ENCODE measurements around the gene FBXL20. TPM values are rescaled to one million over a fixed set of nuclear protein-coding genes. Genes with fewer than 3 reads are reported as not detected.
"Not testable (repeated sequence)": the region's sequence is repeated elsewhere in the genome, so short reads cannot be mapped to it uniquely, and the experiment has no call there.

The FBXL20 gene
- total RNA-seq, 1 experiment from 2014 or later, result 9.7 TPM

DNA sequence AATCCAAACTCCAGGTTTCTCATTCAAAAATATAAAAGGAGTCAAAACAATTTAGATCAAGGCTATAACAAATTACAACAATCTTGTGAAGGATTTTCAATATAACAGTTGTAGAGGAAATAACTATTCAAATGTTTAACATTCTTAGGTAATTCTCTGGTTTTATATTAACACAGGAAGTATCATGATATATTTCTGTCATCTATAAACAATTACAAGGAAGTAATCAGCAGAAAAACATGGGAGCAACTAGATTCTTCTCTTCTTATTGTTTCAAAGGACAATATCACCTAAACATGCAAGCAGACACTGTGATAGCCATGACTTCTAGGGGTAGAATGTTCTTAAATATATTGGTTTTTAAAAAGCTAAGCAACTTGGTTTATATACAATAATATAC lies 49.9 kb downstream of the FBXL20 start:
- ATAC-seq (no peak), DNase-seq (ENCODE audit: low spot score) (no peak)
- Mint-ChIP-seq H3K27ac (no peak overlapping the region), H3K27me3 (ENCODE audit: low read depth) (no peaks in the 10 kb centered on the region; the same call in 1 of the 2 replicates), H3K9me3 (no peaks in the 10 kb centered on the region), H3K4me3 (no peak overlapping the region), H3K36me3 (no peaks in the 10 kb centered on the region), H3K4me1 (no peaks in the 10 kb centered on the region)
- no peak for TF ChIP-seq NR3C1 (CRISPR knock-in tag; conservative IDR thresholded peaks at IDR 0.05; ENCODE audit: low read depth)
- no peak for TF ChIP-seq ZNF138 (CRISPR knock-in tag; conservative IDR thresholded peaks at IDR 0.05)
- TF ChIP-seq, protein P1, sequence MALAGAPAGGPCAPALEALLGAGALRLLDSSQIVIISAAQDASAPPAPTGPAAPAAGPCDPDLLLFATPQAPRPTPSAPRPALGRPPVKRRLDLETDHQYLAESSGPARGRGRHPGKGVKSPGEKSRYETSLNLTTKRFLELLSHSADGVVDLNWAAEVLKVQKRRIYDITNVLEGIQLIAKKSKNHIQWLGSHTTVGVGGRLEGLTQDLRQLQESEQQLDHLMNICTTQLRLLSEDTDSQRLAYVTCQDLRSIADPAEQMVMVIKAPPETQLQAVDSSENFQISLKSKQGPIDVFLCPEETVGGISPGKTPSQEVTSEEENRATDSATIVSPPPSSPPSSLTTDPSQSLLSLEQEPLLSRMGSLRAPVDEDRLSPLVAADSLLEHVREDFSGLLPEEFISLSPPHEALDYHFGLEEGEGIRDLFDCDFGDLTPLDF (CRISPR knock-in tag; IDR thresholded peaks at IDR 0.05), result no peak
- no peak for TF ChIP-seq PRRX2 (CRISPR knock-in tag; IDR thresholded peaks at IDR 0.05)
- TF ChIP-seq RORB (CRISPR knock-in tag; IDR thresholded peaks at IDR 0.05), result no peak
- POLR2A ChIA-PET, result interaction anchor here (0.6 kb wide), 1 partner anchor 68 kb away, joined by 6 read pairs; no protein-coding TSS in a partner anchor
- CTCF ChIA-PET, result interaction anchor here (0.7 to 2.2 kb wide), 4 partner anchors 7 to 270 kb away, joined by 3 to 14 read pairs (median 5); no protein-coding TSS in a partner anchor

DNA sequence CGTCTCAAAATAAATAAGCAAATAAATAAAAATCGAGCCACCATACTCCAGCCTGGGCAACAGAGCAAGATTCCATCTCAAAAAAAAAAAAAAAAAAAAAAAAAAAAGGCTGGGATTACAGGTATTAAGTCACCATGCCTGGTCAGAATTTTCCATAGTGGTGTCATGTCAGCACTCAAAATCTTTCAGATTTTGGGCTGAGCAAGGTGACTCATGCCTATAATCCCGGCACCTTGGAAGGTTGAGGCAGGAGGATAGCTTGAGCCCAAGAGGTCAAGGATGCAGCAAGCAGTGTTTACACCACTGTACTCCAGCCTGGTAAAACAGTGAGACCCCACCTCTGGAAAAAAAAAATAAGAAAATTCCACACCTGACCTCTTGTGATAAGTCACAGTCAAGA lies 52.2 kb downstream of the FBXL20 start:
- Mint-ChIP-seq H3K9me3 (no peaks in the 10 kb centered on the region), H3K4me3 (no peak overlapping the region), H3K27ac (no peak overlapping the region), H3K27me3 (ENCODE audit: low read depth) (no peaks in the 10 kb centered on the region; the same call in 1 of the 2 replicates), H3K4me1 (no peaks in the 10 kb centered on the region), H3K36me3 (no peaks in the 10 kb centered on the region)
- ChIA-PET POLR2A (no interaction called here), CTCF (interaction anchor here (0.9 to 1.4 kb wide), 2 partner anchors 9 to 142 kb away, joined by 3 to 4 read pairs; no protein-coding TSS in a partner anchor)
- DNase-seq (ENCODE audit: low spot score) (no peak), ATAC-seq (no peak)
- TF ChIP-seq TP53 (CRISPR knock-in tag; IDR thresholded peaks at IDR 0.05), result no peak

DNA sequence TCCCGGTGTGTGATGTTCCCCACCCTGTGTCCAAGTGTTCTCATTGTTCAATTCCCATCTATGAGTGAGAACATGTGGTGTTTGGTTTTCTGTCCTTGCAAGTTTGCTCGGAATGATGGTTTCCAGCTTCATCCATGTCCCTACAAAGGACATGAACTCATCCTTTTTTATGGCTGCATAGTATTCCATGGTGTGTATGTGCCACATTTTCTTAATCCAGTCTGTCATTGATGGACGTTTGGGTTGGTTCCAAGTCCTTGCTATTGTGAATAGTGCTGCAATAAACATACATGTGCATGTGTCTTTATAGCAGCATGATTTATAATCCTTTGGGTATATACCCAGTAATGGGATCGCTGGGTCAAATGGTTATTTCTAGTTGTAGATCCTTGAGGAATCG lies 54.6 kb downstream of the FBXL20 start:
- H3K4me1 Mint-ChIP-seq, CTCF ChIA-PET, H3K36me3 Mint-ChIP-seq: not testable (repeated sequence)

DNA sequence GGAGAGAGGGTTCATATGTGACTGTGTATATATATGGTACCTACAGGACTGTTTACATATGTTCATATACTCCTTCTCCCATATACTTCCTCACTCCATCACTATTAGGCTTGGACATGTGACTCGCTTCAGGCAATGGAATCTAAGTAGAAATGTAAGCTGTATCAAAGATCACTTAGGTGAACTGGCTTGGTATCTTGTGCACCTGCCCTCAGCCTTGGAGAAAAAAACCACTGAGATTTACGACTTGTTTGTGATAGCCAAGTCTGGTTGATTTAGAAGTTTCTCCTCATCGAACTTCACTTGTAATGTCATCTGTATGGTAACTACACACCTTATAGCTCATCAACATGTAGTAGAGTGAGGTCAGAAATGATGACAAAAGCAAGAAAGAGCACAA lies 59.9 kb downstream of the FBXL20 start:
- DNase-seq (ENCODE audit: low spot score) (no peak), ATAC-seq (no peak)
- H3K4me1 Mint-ChIP-seq, result no peaks in the 10 kb centered on the region
- CTCF ChIA-PET, result no interaction called here
- no peak overlapping the region for H3K4me3 Mint-ChIP-seq
- H3K9me3 Mint-ChIP-seq, result peaks cover 3% of the 10 kb centered on the region; the same call in 1 of the 2 replicates
- no peak for TF ChIP-seq GRHL2 (CRISPR knock-in tag; IDR thresholded peaks at IDR 0.05; ENCODE audit: insufficient replicate concordance, severe bottlenecking)
- H3K36me3 Mint-ChIP-seq, result peaks cover 18% of the 10 kb centered on the region
- H3K27me3 Mint-ChIP-seq (ENCODE audit: low read depth), result no peaks in the 10 kb centered on the region
- H3K27ac Mint-ChIP-seq, result no peak overlapping the region
- POLR2A ChIA-PET, result interaction anchor here (0.5 to 0.7 kb wide), 2 partner anchors 180 to 1849 kb away, joined by 3 to 4 read pairs; no protein-coding TSS in a partner anchor

More for the DNA sequence above, 54.6 kb downstream of the FBXL20 start:
- H3K4me3 Mint-ChIP-seq; H3K27ac Mint-ChIP-seq; POLR2A ChIA-PET; H3K27me3 Mint-ChIP-seq (ENCODE audit: low read depth); H3K9me3 Mint-ChIP-seq; DNase-seq (ENCODE audit: low spot score); ATAC-seq: not testable (repeated sequence)

DNA sequence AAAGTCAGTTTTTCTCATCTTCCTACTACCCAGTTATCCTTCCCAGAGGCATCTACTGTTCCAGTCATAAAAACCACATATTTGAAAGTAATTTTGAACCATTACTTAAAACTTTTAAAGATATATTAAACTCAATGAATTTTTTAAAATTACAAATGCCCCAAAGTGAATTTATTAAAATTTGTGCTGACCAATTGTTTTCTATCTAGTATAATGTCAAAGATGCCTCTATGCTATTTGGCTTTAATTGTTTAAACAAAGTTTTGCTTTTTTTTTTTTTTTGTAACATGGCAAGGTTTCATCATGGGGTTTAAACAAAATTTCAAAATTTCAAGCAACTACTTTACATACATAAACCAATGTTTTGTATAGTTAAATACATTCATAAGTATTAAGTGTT lies 60.7 kb downstream of the FBXL20 start:
- Mint-ChIP-seq H3K4me3 (no peak overlapping the region), H3K9me3 (peaks cover 11% of the 10 kb centered on the region), H3K36me3 (peaks cover 25% of the 10 kb centered on the region), H3K27me3 (ENCODE audit: low read depth) (peaks cover 3% of the 10 kb centered on the region; the same call in 1 of the 2 replicates), H3K27ac (no peak overlapping the region), H3K4me1 (no peaks in the 10 kb centered on the region)
- ChIA-PET CTCF (no interaction called here), POLR2A (no interaction called here)
- ATAC-seq (no peak), DNase-seq (ENCODE audit: low spot score) (no peak)
- TF ChIP-seq FOXJ3 (CRISPR knock-in tag; IDR thresholded peaks at IDR 0.05; ENCODE audit: borderline replicate concordance), result no peak
- TF ChIP-seq, protein P2, sequence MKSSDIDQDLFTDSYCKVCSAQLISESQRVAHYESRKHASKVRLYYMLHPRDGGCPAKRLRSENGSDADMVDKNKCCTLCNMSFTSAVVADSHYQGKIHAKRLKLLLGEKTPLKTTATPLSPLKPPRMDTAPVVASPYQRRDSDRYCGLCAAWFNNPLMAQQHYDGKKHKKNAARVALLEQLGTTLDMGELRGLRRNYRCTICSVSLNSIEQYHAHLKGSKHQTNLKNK (CRISPR knock-in tag; IDR thresholded peaks at IDR 0.05), result no peak
- TF ChIP-seq NR1H2 (CRISPR knock-in tag; IDR thresholded peaks at IDR 0.05), result no peak
- no peak for TF ChIP-seq ZNF423 (CRISPR knock-in tag; IDR thresholded peaks at IDR 0.05)
- no peak for TF ChIP-seq FOXP1 (CRISPR knock-in tag; IDR thresholded peaks at IDR 0.05; ENCODE audit: borderline replicate concordance)
- no peak for TF ChIP-seq OVOL2 (CRISPR knock-in tag; IDR thresholded peaks at IDR 0.05; ENCODE audit: borderline replicate concordance)
- no peak for TF ChIP-seq SMAD4 (CRISPR knock-in tag; IDR thresholded peaks at IDR 0.05)
- TF ChIP-seq, protein P3, sequence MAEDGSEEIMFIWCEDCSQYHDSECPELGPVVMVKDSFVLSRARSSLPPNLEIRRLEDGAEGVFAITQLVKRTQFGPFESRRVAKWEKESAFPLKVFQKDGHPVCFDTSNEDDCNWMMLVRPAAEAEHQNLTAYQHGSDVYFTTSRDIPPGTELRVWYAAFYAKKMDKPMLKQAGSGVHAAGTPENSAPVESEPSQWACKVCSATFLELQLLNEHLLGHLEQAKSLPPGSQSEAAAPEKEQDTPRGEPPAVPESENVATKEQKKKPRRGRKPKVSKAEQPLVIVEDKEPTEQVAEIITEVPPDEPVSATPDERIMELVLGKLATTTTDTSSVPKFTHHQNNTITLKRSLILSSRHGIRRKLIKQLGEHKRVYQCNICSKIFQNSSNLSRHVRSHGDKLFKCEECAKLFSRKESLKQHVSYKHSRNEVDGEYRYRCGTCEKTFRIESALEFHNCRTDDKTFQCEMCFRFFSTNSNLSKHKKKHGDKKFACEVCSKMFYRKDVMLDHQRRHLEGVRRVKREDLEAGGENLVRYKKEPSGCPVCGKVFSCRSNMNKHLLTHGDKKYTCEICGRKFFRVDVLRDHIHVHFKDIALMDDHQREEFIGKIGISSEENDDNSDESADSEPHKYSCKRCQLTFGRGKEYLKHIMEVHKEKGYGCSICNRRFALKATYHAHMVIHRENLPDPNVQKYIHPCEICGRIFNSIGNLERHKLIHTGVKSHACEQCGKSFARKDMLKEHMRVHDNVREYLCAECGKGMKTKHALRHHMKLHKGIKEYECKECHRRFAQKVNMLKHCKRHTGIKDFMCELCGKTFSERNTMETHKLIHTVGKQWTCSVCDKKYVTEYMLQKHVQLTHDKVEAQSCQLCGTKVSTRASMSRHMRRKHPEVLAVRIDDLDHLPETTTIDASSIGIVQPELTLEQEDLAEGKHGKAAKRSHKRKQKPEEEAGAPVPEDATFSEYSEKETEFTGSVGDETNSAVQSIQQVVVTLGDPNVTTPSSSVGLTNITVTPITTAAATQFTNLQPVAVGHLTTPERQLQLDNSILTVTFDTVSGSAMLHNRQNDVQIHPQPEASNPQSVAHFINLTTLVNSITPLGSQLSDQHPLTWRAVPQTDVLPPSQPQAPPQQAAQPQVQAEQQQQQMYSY (CRISPR knock-in tag; IDR thresholded peaks at IDR 0.05), result no peak
- TF ChIP-seq KAT7 (CRISPR knock-in tag; IDR thresholded peaks at IDR 0.05; ENCODE audit: borderline replicate concordance), result no peak
- TF ChIP-seq CREM (CRISPR knock-in tag; IDR thresholded peaks at IDR 0.05), result no peak
- TF ChIP-seq TEAD1 (CRISPR knock-in tag; IDR thresholded peaks at IDR 0.05), result no peak
- TF ChIP-seq, protein P1 (CRISPR knock-in tag; IDR thresholded peaks at IDR 0.05), result no peak
- TF ChIP-seq TCF7 (CRISPR knock-in tag; IDR thresholded peaks at IDR 0.05; ENCODE audit: low read depth), result no peak
- no peak for TF ChIP-seq NFE2L1 (CRISPR knock-in tag; IDR thresholded peaks at IDR 0.05)

Data from WTC11 (cell line).